Kidney (tissue), 22 donors: ENCODE data around the gene ZNF606. TPM values are rescaled to one million over a fixed set of nuclear protein-coding genes. Genes with fewer than 3 reads are reported as not detected.

Experiments
- DNase-seq, 5 donors: peaks; one replicate each; pipeline ENCODE4 v3.0.0-alpha.2; 2013 to 2020
- FAIRE-seq: peaks from 2 replicates; lab custom pipeline; 2012; peaks lifted over from hg19 to GRCh38; lab: Jason Lieb, UNC
- H3K27ac ChIP-seq, 2 donors: one replicate each; pipeline ENCODE4 v1.7.0; 2013; ENCODE audit warnings: low read depth in 2 of 2, low read length in 2 of 2, inconsistent platforms in 1 of 2
- H3K27me3 ChIP-seq: one replicate; pipeline ENCODE4 v1.7.1; 2013; ENCODE audit warnings: low read length, inconsistent platforms; ENCODE audit not compliant: control insufficient read depth, insufficient read depth
- H3K36me3 ChIP-seq, 3 donors: one replicate each; pipeline versions ENCODE4 v1.7.0 to v1.7.1; 2013; ENCODE audit warnings: low read length in 3 of 3, control low read depth in 1 of 3, inconsistent platforms in 1 of 3; ENCODE audit not compliant: insufficient read depth in 3 of 3, control insufficient read depth in 2 of 3
- H3K4me1 ChIP-seq, 3 donors: one replicate each; pipeline versions ENCODE4 v1.7.0 to v1.7.1; 2013; ENCODE audit warnings: low read length in 3 of 3, inconsistent platforms in 1 of 3, low read depth in 1 of 3; ENCODE audit not compliant: control insufficient read depth in 2 of 3, insufficient read depth in 2 of 3
- H3K4me3 ChIP-seq, 3 donors: one replicate each; pipeline versions ENCODE4 v1.7.0 to v1.8.1; 2013; ENCODE audit warnings: low read length in 3 of 3, control low read depth in 1 of 3, inconsistent platforms in 1 of 3
- H3K9ac ChIP-seq, 3 donors: one replicate each; pipeline versions ENCODE4 v1.7.0 to v1.7.1; 2013; ENCODE audit warnings: low read length in 3 of 3, control low read depth in 1 of 3, inconsistent platforms in 1 of 3
- H3K9me3 ChIP-seq, 3 donors: one replicate each; pipeline versions ENCODE4 v1.7.0 to v1.7.1; 2013; ENCODE audit warnings: low read length in 3 of 3, control low read depth in 1 of 3, inconsistent platforms in 1 of 3; ENCODE audit not compliant: control insufficient read depth in 2 of 3, insufficient read depth in 1 of 3
- CTCF ChIP-seq: IDR thresholded peaks from 3 replicates; pipeline ENCODE4 v1.5.1; 2012; ENCODE audit warnings: mild to moderate bottlenecking, moderate library complexity, borderline replicate concordance; ENCODE audit not compliant: insufficient read depth; ENCODE audit errors: extremely low read depth
- intact Hi-C: fragments of 100-400 bp; cut with DNase I; formaldehyde crosslinking; loops from one replicate; pipeline ENCODE4 v1.11.1; 2022
- long read RNA-seq, 10 donors: library from polyadenylated mRNA in 1 of 10; unstranded in 1 of 10; transcript quantifications; one replicate each; pipeline ENCODE4 v2.0.0 and lab custom pipeline, GENCODE V29; 2021 to 2026
- polyA plus RNA-seq: library from polyadenylated mRNA; stranded (reverse); fragments of 350-450 nt; fragmentation: Illumina TruSeq; extraction: RNeasy Lipid Tissue Mini Kit (QIAGEN cat#74804); gene quantifications from one replicate; pipeline ENCODE4 v1.2.3, GENCODE V29; 2014; ENCODE audit warnings: low read depth, low replicate concordance; ENCODE audit not compliant: insufficient read depth
- total RNA-seq: library from RNA; stranded (reverse); fragmentation: NEBNext Ultra II Directional; extraction: Animal tissue kit (Norgen Biotek cat#: 25700); gene quantifications from one replicate; pipeline ENCODE4 v1.2.1, GENCODE V29; 2021
- donor health status: control.
- donor health status: control.
- donor health status: control.
- donor health status: control.
- donor health status: control.
- donor health status: DM: yes; HTN: yes; CAD: no.
- donor health status: Normal renal cell carcinoma (clear cell type).

Gene ZNF606
- total RNA-seq (23.0 TPM), polyA plus RNA-seq (7.2 TPM)
- long read RNA-seq, donor 1, full-length matches to known transcripts, result 6 of 6 reads
- long read RNA-seq, donor 1, partial matches to known transcripts, result 0 of 6 reads
- long read RNA-seq, donor 1, other reads (novel, unspliced or antisense), result 0 of 6 reads
- long read RNA-seq, donor 2, partial matches to known transcripts, result 0 of 4 reads
- long read RNA-seq, donor 2, other reads (novel, unspliced or antisense), result 0 of 4 reads
- long read RNA-seq, donor 3, full-length matches to known transcripts, result 7 of 7 reads
- long read RNA-seq, donor 3, partial matches to known transcripts, result 0 of 7 reads
- long read RNA-seq, donor 3, other reads (novel, unspliced or antisense), result 0 of 7 reads
- long read RNA-seq, donor 4, partial matches to known transcripts, result 0 of 5 reads
- long read RNA-seq, donor 4, other reads (novel, unspliced or antisense), result 0 of 5 reads
- long read RNA-seq, donor 5, result 0 reads
- long read RNA-seq, donor 6, full-length matches to known transcripts, result 2 of 2 reads
- long read RNA-seq, donor 6, partial matches to known transcripts, result 0 of 2 reads
- long read RNA-seq, donor 6, other reads (novel, unspliced or antisense), result 0 of 2 reads
- long read RNA-seq, donor 7, full-length matches to known transcripts, result 7 of 13 reads
- long read RNA-seq, donor 7, partial matches to known transcripts, result 0 of 13 reads
- long read RNA-seq, donor 7, other reads (novel, unspliced or antisense), result 6 of 13 reads
- long read RNA-seq, donor 8, partial matches to known transcripts, result 0 of 9 reads
- long read RNA-seq, donor 8, other reads (novel, unspliced or antisense), result 0 of 9 reads
- long read RNA-seq, donor 9, transcript ZNF606-207 (7 exons, 2,009 nt), result major isoform, 5 of 7 reads
- long read RNA-seq, donor 9, partial matches to known transcripts, result 0 of 7 reads
- long read RNA-seq, donor 9, other reads (novel, unspliced or antisense), result 0 of 7 reads
- long read RNA-seq, donor 10, partial matches to known transcripts, result 0 of 1 reads
- long read RNA-seq, donor 10, other reads (novel, unspliced or antisense), result 0 of 1 reads

GRCh38 chr19:58002384-58003173, at the start of gene ZNF606:
Gene ZNF606 (minus strand): TSS chr19:58002820. CDS start chr19:58001319, 1,501 bp downstream.
- intact Hi-C loops, result no loop called here
- H3K4me1 ChIP-seq, result peaks cover 2 to 15% (median 5%) of the 10 kb centered on the region in 3 donors
- DNase-seq (peak; percentile 91 to 97 (median 95)), FAIRE-seq (no peak)
- H3K36me3 ChIP-seq, result peaks cover 21 to 28% (median 24%) of the 10 kb centered on the region in 3 donors
- H3K9ac ChIP-seq, result peak within 1 kb of the TSS; percentile 88 to 96 (median 89)
- peak within 1 kb of the TSS; percentile 82 to 94 (median 83) for H3K4me3 ChIP-seq
- no peaks in the 10 kb centered on the region for H3K27me3 ChIP-seq
- H3K27ac ChIP-seq, result peak within 1 kb of the TSS; percentile 84 to 88
- no peak for TF ChIP-seq CTCF
- H3K9me3 ChIP-seq, result peaks cover 3 to 8% (median 4%) of the 10 kb centered on the region in 3 donors

DNA sequence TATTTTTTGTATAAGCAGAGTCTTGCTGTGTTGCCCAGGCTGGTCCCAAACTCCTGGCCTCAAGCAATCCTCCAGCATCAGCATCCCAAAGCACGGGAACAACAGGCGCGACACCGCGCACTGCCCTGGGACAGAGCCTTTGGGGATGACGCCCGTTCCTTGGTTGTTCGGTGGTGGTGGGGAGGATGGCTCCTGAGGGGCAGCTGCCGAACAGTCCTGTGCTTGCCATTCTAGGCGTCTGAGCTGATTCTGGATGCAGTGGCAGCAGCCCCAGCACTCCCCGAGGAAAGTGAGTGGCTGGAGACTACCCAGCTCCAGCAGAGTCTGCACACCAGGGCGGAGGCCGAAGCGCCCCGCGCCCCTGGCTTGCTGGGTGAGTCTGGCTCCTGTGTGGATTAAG, 49.6 kb upstream of the ZNF606 start:
- FAIRE-seq (no peak), DNase-seq (peak in 1 of 5 donors; percentile 37)
- intact Hi-C loops, result no loop called here
- Histone ChIP-seq H3K4me1 (peaks cover 0 to 5% (median 0%) of the 10 kb centered on the region in 3 donors), H3K9me3 (peaks cover 0 to 6% (median 0%) of the 10 kb centered on the region in 3 donors), H3K4me3 (no peak overlapping the region), H3K9ac (no peak overlapping the region), H3K27me3 (no peaks in the 10 kb centered on the region), H3K36me3 (no peaks in the 10 kb centered on the region), H3K27ac (no peak overlapping the region)
- no peak for TF ChIP-seq CTCF

DNA sequence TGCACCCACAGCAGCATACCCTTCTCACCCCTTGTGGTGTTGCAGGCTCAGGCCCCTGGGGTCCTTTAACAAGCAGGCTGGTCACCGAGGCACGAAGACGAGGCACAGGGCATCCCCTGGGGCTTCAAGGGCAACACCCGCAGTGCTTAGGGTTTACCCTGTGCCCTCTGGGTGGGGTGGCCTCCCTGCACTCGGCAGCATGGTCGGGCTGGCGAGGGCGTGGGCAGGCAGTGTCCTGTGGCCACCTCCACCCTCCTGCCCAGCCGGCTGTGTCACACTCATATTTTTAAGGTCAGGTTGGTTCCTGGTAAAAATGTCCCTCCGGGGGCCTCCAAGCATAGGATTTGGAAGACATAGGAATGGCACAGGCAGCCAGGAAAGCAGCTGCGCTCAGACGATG, 45.1 kb upstream of the ZNF606 start:
- intact Hi-C loops, result no loop called here
- Histone ChIP-seq H3K27ac (no peak overlapping the region), H3K4me1 (no peaks in the 10 kb centered on the region), H3K9me3 (peaks cover 0 to 16% (median 0%) of the 10 kb centered on the region in 3 donors), H3K36me3 (no peaks in the 10 kb centered on the region), H3K9ac (no peak overlapping the region), H3K4me3 (no peak overlapping the region), H3K27me3 (no peaks in the 10 kb centered on the region)
- FAIRE-seq, result no peak
- DNase-seq, result no peak
- TF ChIP-seq CTCF, result no peak
